Keratinocyte (primary cell): ENCODE measurements around the gene MDH1. TPM values are rescaled to one million over a fixed set of nuclear protein-coding genes. Genes with fewer than 3 reads are reported as not detected.

Experiments
- DNase-seq: peaks from one replicate; pipeline ENCODE4 v3.0.0-alpha.2; 2011; ENCODE audit warnings: low read depth, missing footprints, low spot score
- FAIRE-seq: peaks from 2 replicates; lab custom pipeline; 2011; peaks lifted over from hg19 to GRCh38; lab: Jason Lieb, UNC
- H2AFZ ChIP-seq: 2 replicates; pipeline ENCODE4 v1.6.0; 2012; ENCODE audit warnings: low read length, control low read depth, inconsistent platforms; ENCODE audit not compliant: control insufficient read depth
- H3K27ac ChIP-seq: 2 replicates; pipeline ENCODE4 v1.5.1; 2011; ENCODE audit warnings: low read length; ENCODE audit not compliant: control insufficient read depth, insufficient read depth
- H3K27me3 ChIP-seq: 3 replicates; pipeline ENCODE4 v1.6.0; 2011; ENCODE audit warnings: low read length; ENCODE audit not compliant: control insufficient read depth, insufficient read depth; ENCODE audit errors: extremely low read depth
- H3K36me3 ChIP-seq, 2 experiments: 2 replicates in 1 of 2; 3 replicates in 1 of 2; pipeline ENCODE4 v1.5.1; 2011; ENCODE audit warnings: low read length in 2 of 2, mild to moderate bottlenecking in 1 of 2; ENCODE audit not compliant: control insufficient read depth in 2 of 2, insufficient read depth in 2 of 2; ENCODE audit errors: extremely low read depth in 1 of 2
- H3K4me1 ChIP-seq: 3 replicates; pipeline ENCODE4 v1.5.1; 2011; ENCODE audit warnings: low read length; ENCODE audit not compliant: control insufficient read depth, insufficient read depth; ENCODE audit errors: extremely low read depth
- H3K4me2 ChIP-seq: 3 replicates; pipeline ENCODE4 v1.6.0; 2011; ENCODE audit warnings: low read depth, low read length; ENCODE audit not compliant: control insufficient read depth, insufficient read depth; ENCODE audit errors: extremely low read depth
- H3K4me3 ChIP-seq, 3 experiments: fragments of 200-600 bp in 1 of 3; sonication (generic) in 1 of 3; 2 replicates in 2 of 3; 3 replicates in 1 of 3; pipeline ENCODE4 v1.5.1; 2011 to 2016; ENCODE audit warnings: low read length in 3 of 3, mild to moderate bottlenecking in 3 of 3, control low read depth in 2 of 3, inconsistent platforms in 1 of 3, low read depth in 1 of 3, mixed read lengths in 1 of 3, mixed run types in 1 of 3, moderate library complexity in 1 of 3; ENCODE audit not compliant: control insufficient read depth in 2 of 3, insufficient read depth in 2 of 3; ENCODE audit errors: extremely low read depth in 1 of 3
- H3K79me2 ChIP-seq: 2 replicates; pipeline ENCODE4 v1.6.0; 2012; ENCODE audit warnings: low read length; ENCODE audit not compliant: control insufficient read depth, insufficient read depth
- H3K9ac ChIP-seq: 3 replicates; pipeline ENCODE4 v1.6.0; 2011; ENCODE audit warnings: low read length; ENCODE audit not compliant: control insufficient read depth, insufficient read depth; ENCODE audit errors: extremely low read depth
- H3K9me1 ChIP-seq: 3 replicates; pipeline ENCODE4 v1.6.0; 2011; ENCODE audit warnings: low read length; ENCODE audit not compliant: control insufficient read depth, insufficient read depth; ENCODE audit errors: extremely low read depth
- H3K9me3 ChIP-seq: 2 replicates; pipeline ENCODE4 v1.5.1; 2012; ENCODE audit warnings: low read depth, low read length; ENCODE audit not compliant: control insufficient read depth
- H4K20me1 ChIP-seq: 3 replicates; pipeline ENCODE4 v1.6.0; 2011; ENCODE audit warnings: low read length; ENCODE audit not compliant: control insufficient read depth, insufficient read depth; ENCODE audit errors: extremely low read depth
- EZH2 ChIP-seq: IDR thresholded peaks from one replicate; pipeline ENCODE4 v1.6.1; 2012; ENCODE audit warnings: inconsistent platforms, mild to moderate bottlenecking, low read length, moderate library complexity
- dilution Hi-C: fragments of 300-500 bp; cut with MboI; formaldehyde crosslinking; loops from one replicate; pipeline ENCODE4 v1.7.0; 2020; ENCODE audit warnings: low sequenced_read_pairs; ENCODE audit not compliant: extremely low pct_ligation_motif_present
- polyA minus RNA-seq, 3 experiments: library from RNA; depleted of rRNA, polyadenylated mRNA; stranded (reverse); fragments of >200 nt; gene quantifications; 1 replicate in 1 of 3; 2 replicates in 1 of 3; 3 replicates in 1 of 3; pipeline ENCODE4 v1.2.3, GENCODE V29; 2011
- polyA plus RNA-seq, 5 experiments: library from polyadenylated mRNA; depleted of rRNA in 3 of 5; stranded (reverse) in 3 of 5; stranded (forward) in 1 of 5; unstranded in 1 of 5; fragments of >200 nt; gene quantifications; 1 replicate in 1 of 5; 2 replicates in 3 of 5; 3 replicates in 1 of 5; pipeline versions ENCODE4 v1.2.1 to v1.2.3, GENCODE V29; 2011 to 2012; ENCODE audit warnings: missing spikeins in 2 of 5, low read depth in 1 of 5, low replicate concordance in 1 of 5
- TF ChIP-seq, protein P1 (sequence below), 3 experiments: IDR thresholded peaks in 1 of 3; conservative IDR thresholded peaks in 1 of 3; optimal IDR thresholded peaks in 1 of 3; 2 replicates in 2 of 3; 3 replicates in 1 of 3; pipeline versions ENCODE3 to v1.5.1; 2011; ENCODE audit warnings: low read length in 3 of 3, mild to moderate bottlenecking in 3 of 3, moderate library complexity in 2 of 3, control low read depth in 1 of 3, inconsistent platforms in 1 of 3; ENCODE audit not compliant: insufficient read depth in 2 of 3; ENCODE audit errors: extremely low read depth in 1 of 3

The MDH1 gene
- polyA plus RNA-seq (233 to 320 TPM (median 254 TPM) in 3 replicates), polyA minus RNA-seq (65.8 to 120 TPM (median 89.8 TPM) in 3 replicates)
- polyA plus RNA-seq (2011; ENCODE audit: low read depth) = 55.7 TPM
- polyA plus RNA-seq (2011; cell fraction: cytosol; rRNA removed) = 180 and 295 TPM in 2 replicates
- polyA plus RNA-seq (2011; cell fraction: nucleus; rRNA removed) = 202 and 234 TPM in 2 replicates
- polyA plus RNA-seq (2012; ENCODE audit: low replicate concordance) = 105 and 135 TPM in 2 replicates
- polyA minus RNA-seq (2011; cell fraction: cytosol; rRNA and poly(A)+ RNA removed) = 70.8 TPM
- polyA minus RNA-seq (2011; cell fraction: nucleus; rRNA and poly(A)+ RNA removed) = 35.0 and 55.6 TPM in 2 replicates

DNA sequence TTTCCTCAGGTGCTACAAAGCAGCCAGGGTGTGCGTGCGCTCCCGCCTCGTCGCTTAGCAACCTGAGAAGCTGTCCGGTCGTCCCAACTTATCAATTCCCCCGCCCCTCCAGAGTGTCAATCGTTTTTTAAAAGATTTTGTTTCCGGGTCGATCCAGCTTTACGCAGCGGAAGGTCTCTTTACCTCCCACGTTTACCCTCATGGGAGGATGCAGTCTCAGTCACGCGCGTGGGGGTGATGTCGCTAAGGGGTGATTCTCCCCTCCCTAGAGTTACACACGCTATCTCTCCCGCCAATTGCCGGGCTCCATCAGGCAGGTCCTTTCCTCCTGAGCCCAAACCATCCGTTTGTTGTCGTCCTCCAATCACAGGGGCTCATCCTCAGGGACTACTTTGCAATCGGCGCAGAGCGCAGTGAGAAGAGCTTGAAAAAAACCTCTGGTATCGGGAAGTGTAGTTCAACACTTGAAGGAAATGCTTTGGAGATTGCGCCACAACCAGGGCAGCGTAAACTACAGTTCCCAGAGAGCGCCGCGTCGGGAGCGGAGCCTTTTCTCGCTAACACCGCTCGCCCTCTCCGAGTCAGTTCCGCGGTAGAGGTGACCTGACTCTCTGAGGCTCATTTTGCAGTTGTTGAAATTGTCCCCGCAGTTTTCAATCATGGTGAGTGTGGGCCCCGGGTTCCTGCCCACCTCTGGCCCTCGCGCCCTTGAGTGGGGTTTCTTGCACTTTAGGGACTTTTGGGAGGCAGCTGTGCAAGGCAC, at the start of gene MDH1, which contains the start of gene WDPCP:
MDH1 (plus strand) TSS at position 579 of the 763 bp plus-strand sequence; CDS start at position 660, 81 bp downstream.
WDPCP (minus strand) TSS at position 93 of the 763 bp plus-strand sequence. CDS start 206 bp downstream, outside the sequence.
- dilution Hi-C loops = no loop called here
- peaks cover 0 to 4% of the 10 kb centered on the region in 2 experiments for H3K36me3 ChIP-seq
- H3K4me1 ChIP-seq = peaks cover 13% of the 10 kb centered on the region
- H3K79me2 ChIP-seq = peaks cover 44% of the 10 kb centered on the region
- no peaks in the 10 kb centered on the region for H3K27me3 ChIP-seq
- H3K27ac ChIP-seq = peak within 1 kb of the TSS; percentile 92
- DNase-seq (peak; percentile 87), FAIRE-seq (peak; percentile 90)
- peak within 1 kb of the TSS; percentile 80 to 99 (median 88) for H3K4me3 ChIP-seq
- H3K4me2 ChIP-seq = peak within 1 kb of the TSS; percentile 95
- H2AFZ ChIP-seq = peak within 1 kb of the TSS; percentile 96
- H4K20me1 ChIP-seq = no peaks in the 10 kb centered on the region
- H3K9me1 ChIP-seq = peaks cover 2% of the 10 kb centered on the region
- H3K9ac ChIP-seq = peak within 1 kb of the TSS; percentile 86
- TF ChIP-seq, protein P1, sequence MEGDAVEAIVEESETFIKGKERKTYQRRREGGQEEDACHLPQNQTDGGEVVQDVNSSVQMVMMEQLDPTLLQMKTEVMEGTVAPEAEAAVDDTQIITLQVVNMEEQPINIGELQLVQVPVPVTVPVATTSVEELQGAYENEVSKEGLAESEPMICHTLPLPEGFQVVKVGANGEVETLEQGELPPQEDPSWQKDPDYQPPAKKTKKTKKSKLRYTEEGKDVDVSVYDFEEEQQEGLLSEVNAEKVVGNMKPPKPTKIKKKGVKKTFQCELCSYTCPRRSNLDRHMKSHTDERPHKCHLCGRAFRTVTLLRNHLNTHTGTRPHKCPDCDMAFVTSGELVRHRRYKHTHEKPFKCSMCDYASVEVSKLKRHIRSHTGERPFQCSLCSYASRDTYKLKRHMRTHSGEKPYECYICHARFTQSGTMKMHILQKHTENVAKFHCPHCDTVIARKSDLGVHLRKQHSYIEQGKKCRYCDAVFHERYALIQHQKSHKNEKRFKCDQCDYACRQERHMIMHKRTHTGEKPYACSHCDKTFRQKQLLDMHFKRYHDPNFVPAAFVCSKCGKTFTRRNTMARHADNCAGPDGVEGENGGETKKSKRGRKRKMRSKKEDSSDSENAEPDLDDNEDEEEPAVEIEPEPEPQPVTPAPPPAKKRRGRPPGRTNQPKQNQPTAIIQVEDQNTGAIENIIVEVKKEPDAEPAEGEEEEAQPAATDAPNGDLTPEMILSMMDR (optimal IDR thresholded peaks at IDR 0.05 in 1 of 3, IDR thresholded peaks at IDR 0.05 in 1 of 3, conservative IDR thresholded peaks at IDR 0.05 in 1 of 3; ENCODE audit: extremely low read depth in 1 of 3, insufficient read depth in 2 of 3, low read length in 3 of 3) = no peak
- no peak for TF ChIP-seq EZH2
- H3K9me3 ChIP-seq = no peaks in the 10 kb centered on the region

DNA sequence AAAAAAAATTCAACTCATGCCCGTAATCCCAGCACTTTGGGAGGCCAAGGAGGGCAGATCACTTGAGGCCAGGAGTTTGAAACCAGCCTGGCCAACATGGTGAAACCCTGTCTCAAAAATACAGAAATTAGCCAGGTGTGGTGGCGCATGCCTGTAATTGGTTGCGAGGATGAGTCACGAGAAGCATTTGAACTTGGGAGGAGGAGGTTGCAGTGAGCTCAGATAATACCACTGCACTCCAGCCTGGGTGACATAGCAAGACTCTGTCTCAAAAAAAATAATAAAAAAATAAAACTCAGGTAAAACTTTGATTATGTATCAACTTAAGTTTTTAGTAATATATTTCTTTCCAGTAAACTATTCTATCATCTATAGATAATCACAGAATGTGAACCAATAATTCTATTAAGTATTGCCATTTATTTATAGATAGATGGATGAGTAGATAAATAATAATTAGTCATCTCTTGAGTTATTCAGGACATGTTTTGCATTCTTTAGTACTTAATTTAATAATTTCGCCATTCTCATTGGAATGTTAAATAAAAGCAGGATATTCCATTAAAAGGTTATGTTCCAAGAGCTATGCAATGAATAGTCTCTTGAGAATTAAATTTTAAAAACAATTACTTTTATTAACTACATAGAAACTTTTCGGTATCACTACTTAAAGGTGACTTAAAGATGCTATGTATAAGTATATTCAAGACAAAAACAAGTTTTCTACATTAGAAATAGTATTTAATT, 49.2 kb upstream of the MDH1 start:
- H3K4me3 ChIP-seq = no peak overlapping the region
- TF ChIP-seq, protein P1 (optimal IDR thresholded peaks at IDR 0.05 in 1 of 3, IDR thresholded peaks at IDR 0.05 in 1 of 3, conservative IDR thresholded peaks at IDR 0.05 in 1 of 3; ENCODE audit: extremely low read depth in 1 of 3, insufficient read depth in 2 of 3, low read length in 3 of 3) = no peak
- no peak for TF ChIP-seq EZH2
- dilution Hi-C loops = no loop called here

More for the DNA sequence above, 49.2 kb upstream of the MDH1 start:
- Histone ChIP-seq H3K9me3 (no peaks in the 10 kb centered on the region), H3K36me3 (no peaks in the 10 kb centered on the region), H3K4me2 (no peak overlapping the region), H4K20me1 (no peaks in the 10 kb centered on the region), H3K9me1 (no peaks in the 10 kb centered on the region), H3K27ac (no peak overlapping the region), H3K4me1 (peaks cover 17% of the 10 kb centered on the region), H3K27me3 (no peaks in the 10 kb centered on the region), H2AFZ (no peak overlapping the region), H3K9ac (no peak overlapping the region), H3K79me2 (no peaks in the 10 kb centered on the region)
- DNase-seq (no peak), FAIRE-seq (no peak)
